Mucosa of rectum (tissue), 2 donors: ENCODE results near the gene ENGASE.

ENCODE experiments used
- H3K27ac ChIP-seq, 2 donors: one replicate each; pipeline ENCODE4 v1.7.0; 2013; ENCODE audit warnings: inconsistent platforms in 2 of 2, low read depth in 2 of 2, low read length in 2 of 2
- H3K27me3 ChIP-seq, 2 donors: one replicate each; pipeline ENCODE4 v1.7.0; 2013; ENCODE audit warnings: low read length in 2 of 2; ENCODE audit not compliant: control insufficient read depth in 2 of 2, insufficient read depth in 2 of 2
- H3K36me3 ChIP-seq, 2 donors: one replicate each; pipeline ENCODE4 v1.7.0; 2013; ENCODE audit warnings: low read length in 2 of 2; ENCODE audit not compliant: control insufficient read depth in 2 of 2, insufficient read depth in 2 of 2
- H3K4me1 ChIP-seq, 2 donors: one replicate each; pipeline ENCODE4 v1.7.0; 2013; ENCODE audit warnings: low read length in 2 of 2, mild to moderate bottlenecking in 1 of 2; ENCODE audit not compliant: control insufficient read depth in 2 of 2, insufficient read depth in 2 of 2
- H3K4me3 ChIP-seq, 2 donors: one replicate each; pipeline ENCODE4 v1.7.0; 2013; ENCODE audit warnings: low read length in 2 of 2
- H3K9ac ChIP-seq, 2 donors: one replicate each; pipeline ENCODE4 v1.7.0; 2013; ENCODE audit warnings: low read length in 2 of 2, low read depth in 1 of 2, mild to moderate bottlenecking in 1 of 2
- H3K9me3 ChIP-seq, 2 donors: one replicate each; pipeline ENCODE4 v1.7.0; 2013; ENCODE audit warnings: low read length in 2 of 2; ENCODE audit not compliant: control insufficient read depth in 2 of 2
- donor health status: healthy.
- donor health status: Normal muscosa, but diverticular disease.

ENGASE gene

GRCh38 chr17:79104898-79105600 is 30.4 kb downstream of the ENGASE start:
- Histone ChIP-seq H3K27me3 (peaks cover 2 to 9% of the 10 kb centered on the region in 2 donors), H3K36me3 (no peaks in the 10 kb centered on the region), H3K9ac (no peak overlapping the region), H3K27ac (no peak overlapping the region), H3K9me3 (no peaks in the 10 kb centered on the region), H3K4me1 (no peaks in the 10 kb centered on the region), H3K4me3 (no peak overlapping the region)

GRCh38 chr17:79105937-79106336 is 31.3 kb downstream of the ENGASE start:
- Histone ChIP-seq H3K27me3 (peaks cover 2 to 9% of the 10 kb centered on the region in 2 donors), H3K27ac (no peak overlapping the region), H3K36me3 (no peaks in the 10 kb centered on the region), H3K9me3 (no peaks in the 10 kb centered on the region), H3K4me1 (no peaks in the 10 kb centered on the region), H3K9ac (no peak overlapping the region), H3K4me3 (no peak overlapping the region)

- Histone ChIP-seq H3K27ac (no peak overlapping the region), H3K9ac (no peak overlapping the region), H3K36me3 (no peaks in the 10 kb centered on the region), H3K4me3 (no peak overlapping the region), H3K9me3 (no peaks in the 10 kb centered on the region), H3K4me1 (no peaks in the 10 kb centered on the region), H3K27me3 (peaks cover 2 to 9% of the 10 kb centered on the region in 2 donors)
Measured at GRCh38 chr17:79106958-79107357, 32.3 kb downstream of the ENGASE start.

- no peaks in the 10 kb centered on the region for H3K4me1 ChIP-seq
- no peak overlapping the region for H3K4me3 ChIP-seq
- no peak overlapping the region for H3K27ac ChIP-seq
- H3K9ac ChIP-seq: no peak overlapping the region
- no peaks in the 10 kb centered on the region for H3K9me3 ChIP-seq
- H3K27me3 ChIP-seq: peaks cover 2% of the 10 kb centered on the region in 2 donors
- H3K36me3 ChIP-seq: no peaks in the 10 kb centered on the region
Measured at GRCh38 chr17:79107499-79108231, 33.0 kb downstream of the ENGASE start.

- Histone ChIP-seq H3K9ac (no peak overlapping the region), H3K27ac (no peak overlapping the region), H3K36me3 (no peaks in the 10 kb centered on the region), H3K4me1 (no peaks in the 10 kb centered on the region), H3K27me3 (peaks cover under 1 to 2% of the 10 kb centered on the region in 2 donors), H3K9me3 (no peaks in the 10 kb centered on the region), H3K4me3 (no peak overlapping the region)
Measured at GRCh38 chr17:79108232-79108850, 33.7 kb downstream of the ENGASE start.

GRCh38 chr17:79108870-79109269 is 34.2 kb downstream of the ENGASE start:
- Histone ChIP-seq H3K4me1 (peaks cover under 1 to 3% of the 10 kb centered on the region in 2 donors), H3K36me3 (no peaks in the 10 kb centered on the region), H3K27ac (no peak overlapping the region), H3K9me3 (no peaks in the 10 kb centered on the region), H3K4me3 (no peak overlapping the region), H3K9ac (no peak overlapping the region), H3K27me3 (peaks cover 2 to 5% of the 10 kb centered on the region in 2 donors)

GRCh38 chr17:79109584-79109983 is 35.0 kb downstream of the ENGASE start:
- H3K36me3 ChIP-seq: no peaks in the 10 kb centered on the region
- no peak overlapping the region for H3K27ac ChIP-seq
- H3K9ac ChIP-seq: no peak overlapping the region
- peaks cover 8 to 10% of the 10 kb centered on the region in 2 donors for H3K4me1 ChIP-seq
- H3K9me3 ChIP-seq: no peaks in the 10 kb centered on the region
- H3K27me3 ChIP-seq: peaks cover 2 to 5% of the 10 kb centered on the region in 2 donors
- H3K4me3 ChIP-seq: no peak overlapping the region

GRCh38 chr17:79111097-79111496 is 36.5 kb downstream of the ENGASE start:
- H3K27ac ChIP-seq: no peak overlapping the region
- H3K9ac ChIP-seq: no peak overlapping the region
- no peak overlapping the region for H3K4me3 ChIP-seq
- H3K36me3 ChIP-seq: no peaks in the 10 kb centered on the region
- H3K4me1 ChIP-seq: peaks cover 10 to 12% of the 10 kb centered on the region in 2 donors
- H3K9me3 ChIP-seq: no peaks in the 10 kb centered on the region
- peaks cover 2 to 5% of the 10 kb centered on the region in 2 donors for H3K27me3 ChIP-seq

- H3K9me3 ChIP-seq: no peaks in the 10 kb centered on the region
- H3K27me3 ChIP-seq: peaks cover 2 to 5% of the 10 kb centered on the region in 2 donors
- no peak overlapping the region for H3K4me3 ChIP-seq
- no peaks in the 10 kb centered on the region for H3K36me3 ChIP-seq
- H3K4me1 ChIP-seq: peaks cover 10 to 12% of the 10 kb centered on the region in 2 donors
- H3K27ac ChIP-seq: no peak overlapping the region
- H3K9ac ChIP-seq: no peak overlapping the region
Measured at GRCh38 chr17:79112471-79112870, 37.8 kb downstream of the ENGASE start.
